Ascending aorta (tissue), 2 donors: ENCODE measurements around the gene HNRNPL. TPM values are rescaled to one million over a fixed set of nuclear protein-coding genes. Genes with fewer than 3 reads are reported as not detected.

ENCODE experiments used
- DNase-seq, 2 donors: peaks; one replicate each; pipeline ENCODE4 v3.0.0-alpha.2; 2019; ENCODE audit warnings: low spot score in 2 of 2
- H3K27ac ChIP-seq, 2 donors: fragments of 200-600 bp; sonication (generic); one replicate each; pipeline ENCODE4 v1.5.1; 2016 to 2017; ENCODE audit warnings: mild to moderate bottlenecking in 1 of 2
- H3K27me3 ChIP-seq: fragments of 200-600 bp; sonication (generic); one replicate; pipeline ENCODE4 v1.5.1; 2017
- H3K36me3 ChIP-seq, 2 donors: fragments of 200-600 bp; sonication (generic); one replicate each; pipeline ENCODE4 v1.5.1; 2016
- H3K4me1 ChIP-seq, 2 donors: fragments of 200-600 bp; sonication (generic); one replicate each; pipeline ENCODE4 v1.5.1; 2016 to 2017; ENCODE audit warnings: mild to moderate bottlenecking in 1 of 2
- H3K4me3 ChIP-seq, 2 donors: fragments of 200-600 bp; sonication (generic); one replicate each; pipeline ENCODE4 v1.5.1; 2016 to 2017; ENCODE audit warnings: mild to moderate bottlenecking in 1 of 2
- H3K9me3 ChIP-seq, 2 donors: fragments of 200-600 bp; sonication (generic); one replicate each; pipeline ENCODE4 v1.5.1; 2016
- intact Hi-C: fragments of 100-400 bp; cut with DNase I; formaldehyde crosslinking; loops from one replicate; pipeline ENCODE4 v1.15.1; 2023
- total RNA-seq: library from RNA; depleted of rRNA; stranded (reverse); fragments of >200 nt; gene quantifications from one replicate; pipeline ENCODE4 v1.1.0, GENCODE V29; 2016
- TF ChIP-seq, protein P1 (sequence below), 3 experiments: fragments of 200-600 bp in 2 of 3; fragments of 450-650 bp in 1 of 3; sonication (generic) in 2 of 3; IDR thresholded peaks; one replicate each; pipeline ENCODE4 v1.5.1; 2016 to 2019; ENCODE audit warnings: antibody characterized with exemption in 3 of 3, mild to moderate bottlenecking in 1 of 3, moderate library complexity in 1 of 3

HNRNPL gene
- total RNA-seq, 1 donor from 2014 or later = 110 TPM

DNA sequence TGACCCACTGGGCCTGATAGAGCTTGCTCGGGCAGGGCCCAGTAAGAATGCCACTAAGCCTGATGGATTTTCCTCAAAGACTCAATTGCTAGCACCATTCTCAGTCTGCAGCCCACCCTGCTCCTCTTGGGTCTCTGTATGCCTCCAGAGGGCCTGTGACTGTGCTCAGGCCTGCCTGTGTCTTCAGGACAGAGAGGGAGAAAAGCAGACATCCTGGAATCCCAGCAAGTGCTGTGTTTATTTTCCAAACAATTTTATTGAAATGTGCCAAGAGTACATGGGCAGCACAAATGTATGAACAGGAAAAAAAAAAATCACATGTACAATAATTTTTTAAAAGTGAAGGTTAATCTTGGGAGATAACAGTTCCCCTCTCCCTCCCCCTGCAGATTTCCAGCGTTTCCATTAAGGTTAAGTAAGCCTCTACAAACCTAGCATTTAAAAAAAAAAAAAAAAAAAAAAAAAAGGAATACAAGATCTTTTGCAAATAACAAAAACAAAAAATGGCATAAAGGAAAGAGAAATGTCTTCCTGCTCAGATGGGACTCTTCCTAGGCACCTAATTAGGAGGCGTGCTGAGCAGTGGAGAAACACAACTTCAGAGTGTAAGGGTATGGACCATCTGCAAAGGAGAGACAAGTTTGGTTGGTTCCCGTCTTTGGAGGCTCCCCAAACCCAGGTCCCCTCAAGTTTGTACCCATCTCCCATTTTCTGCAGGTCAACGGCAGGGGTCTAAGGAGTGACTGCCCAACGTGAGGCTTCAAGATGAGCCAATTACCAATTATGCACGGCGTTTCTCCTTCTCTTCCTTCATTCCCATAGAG lies 13.4 kb downstream of the HNRNPL start:
- H3K36me3 ChIP-seq = peaks cover 51 to 55% of the 10 kb centered on the region in 2 donors

DNA sequence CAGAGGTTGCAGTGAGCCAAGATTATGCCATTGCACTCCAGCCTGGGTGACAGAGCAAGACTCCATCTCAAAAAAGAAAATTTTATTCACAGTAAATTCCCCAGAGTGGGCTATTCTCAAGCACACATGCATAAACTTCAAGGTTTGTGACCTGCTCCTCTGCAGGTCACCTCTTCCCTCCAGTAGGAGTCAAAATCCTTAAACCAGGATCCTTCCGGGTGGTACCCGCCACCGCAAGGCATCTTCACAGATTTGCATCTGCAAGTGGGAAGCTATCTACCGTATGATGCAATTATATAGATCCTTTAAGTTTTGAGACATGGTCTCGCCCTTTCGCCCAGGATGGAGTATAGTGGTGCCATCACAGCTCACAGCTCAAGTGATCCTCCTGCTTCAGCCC lies 15.2 kb downstream of the HNRNPL start:
- TF ChIP-seq, protein P1, sequence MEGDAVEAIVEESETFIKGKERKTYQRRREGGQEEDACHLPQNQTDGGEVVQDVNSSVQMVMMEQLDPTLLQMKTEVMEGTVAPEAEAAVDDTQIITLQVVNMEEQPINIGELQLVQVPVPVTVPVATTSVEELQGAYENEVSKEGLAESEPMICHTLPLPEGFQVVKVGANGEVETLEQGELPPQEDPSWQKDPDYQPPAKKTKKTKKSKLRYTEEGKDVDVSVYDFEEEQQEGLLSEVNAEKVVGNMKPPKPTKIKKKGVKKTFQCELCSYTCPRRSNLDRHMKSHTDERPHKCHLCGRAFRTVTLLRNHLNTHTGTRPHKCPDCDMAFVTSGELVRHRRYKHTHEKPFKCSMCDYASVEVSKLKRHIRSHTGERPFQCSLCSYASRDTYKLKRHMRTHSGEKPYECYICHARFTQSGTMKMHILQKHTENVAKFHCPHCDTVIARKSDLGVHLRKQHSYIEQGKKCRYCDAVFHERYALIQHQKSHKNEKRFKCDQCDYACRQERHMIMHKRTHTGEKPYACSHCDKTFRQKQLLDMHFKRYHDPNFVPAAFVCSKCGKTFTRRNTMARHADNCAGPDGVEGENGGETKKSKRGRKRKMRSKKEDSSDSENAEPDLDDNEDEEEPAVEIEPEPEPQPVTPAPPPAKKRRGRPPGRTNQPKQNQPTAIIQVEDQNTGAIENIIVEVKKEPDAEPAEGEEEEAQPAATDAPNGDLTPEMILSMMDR (IDR thresholded peaks at IDR 0.05) = no peak
- no peaks in the 10 kb centered on the region for H3K9me3 ChIP-seq
- intact Hi-C loops = loop anchor here (5.0 kb wide), 2 partner anchors 117 to 508 kb away; partner anchors contain the start of gene SAMD4B
- DNase-seq = no peak
- H3K27ac ChIP-seq = peak overlapping the region; percentile 65 to 74
- H3K4me1 ChIP-seq = peaks cover 6 to 29% of the 10 kb centered on the region in 2 donors
- H3K36me3 ChIP-seq = peaks cover 37 to 45% of the 10 kb centered on the region in 2 donors
- no peak overlapping the region for H3K4me3 ChIP-seq
- no peaks in the 10 kb centered on the region for H3K27me3 ChIP-seq

More for the DNA sequence above, 13.4 kb downstream of the HNRNPL start:
- peaks cover 6 to 18% of the 10 kb centered on the region in 2 donors for H3K4me1 ChIP-seq
- no peaks in the 10 kb centered on the region for H3K27me3 ChIP-seq
- no peak for DNase-seq
- TF ChIP-seq, protein P1 (IDR thresholded peaks at IDR 0.05) = no peak
- H3K4me3 ChIP-seq = no peak overlapping the region
- intact Hi-C loops = no loop called here
- peak overlapping the region; percentile 66 to 71 for H3K27ac ChIP-seq
- H3K9me3 ChIP-seq = no peaks in the 10 kb centered on the region

DNA sequence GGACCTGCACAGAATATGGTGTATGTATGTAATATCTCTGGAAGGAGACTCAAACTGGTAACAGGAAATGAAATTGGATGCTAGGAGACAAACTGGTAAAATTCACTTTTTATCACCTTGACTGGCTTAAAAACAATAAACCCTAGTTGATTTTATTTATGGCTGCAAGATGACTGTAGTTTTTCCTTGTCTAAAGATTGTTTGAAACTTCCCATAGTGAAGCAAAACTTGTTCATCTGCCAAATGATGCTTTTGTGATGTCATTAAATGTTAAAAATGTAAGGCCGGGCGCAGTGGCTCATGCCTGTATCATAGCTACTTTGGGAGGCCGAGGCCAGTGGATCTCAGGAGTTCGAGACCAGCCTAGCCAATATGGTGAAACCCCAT lies 15.7 kb downstream of the HNRNPL start:
- Histone ChIP-seq H3K4me3 (no peak overlapping the region), H3K4me1 (peaks cover 6 to 29% of the 10 kb centered on the region in 2 donors), H3K9me3 (no peaks in the 10 kb centered on the region), H3K27ac (peak overlapping the region; percentile 65 to 74), H3K27me3 (no peaks in the 10 kb centered on the region), H3K36me3 (peaks cover 36 to 44% of the 10 kb centered on the region in 2 donors)
- TF ChIP-seq, protein P1 (IDR thresholded peaks at IDR 0.05) = no peak
- DNase-seq = no peak
- intact Hi-C loops = loop anchor here (5.0 kb wide), 2 partner anchors 117 to 508 kb away; partner anchors contain the start of gene SAMD4B

DNA sequence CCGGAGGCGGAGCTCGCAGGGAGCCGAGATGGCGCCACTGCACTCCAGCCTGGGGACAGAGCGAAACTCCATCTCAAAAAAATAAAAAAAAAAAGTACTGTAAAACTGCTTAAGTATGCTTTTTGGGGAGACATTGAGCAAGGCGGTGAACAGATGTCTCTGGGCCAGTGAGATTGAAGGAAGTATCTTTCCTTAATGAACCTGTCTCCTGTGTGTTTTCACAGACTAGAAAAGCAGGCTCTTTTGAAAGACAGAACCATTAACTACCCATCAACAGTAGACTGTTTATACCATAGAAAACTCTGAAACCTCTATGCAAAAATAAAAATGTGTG lies 16.7 kb downstream of the HNRNPL start:
- TF ChIP-seq, protein P1 (IDR thresholded peaks at IDR 0.05) = no peak
- no peak overlapping the region for H3K4me3 ChIP-seq
- H3K9me3 ChIP-seq = no peaks in the 10 kb centered on the region
- H3K27ac ChIP-seq = peak overlapping the region; percentile 82 to 91
- H3K4me1 ChIP-seq = peaks cover 6 to 29% of the 10 kb centered on the region in 2 donors
- intact Hi-C loops = loop anchor here (5.0 kb wide), 2 partner anchors 116 to 509 kb away; partner anchors contain the start of gene SAMD4B
- no peak for DNase-seq
- H3K27me3 ChIP-seq = no peaks in the 10 kb centered on the region
- H3K36me3 ChIP-seq = peaks cover 25 to 41% of the 10 kb centered on the region in 2 donors

DNA sequence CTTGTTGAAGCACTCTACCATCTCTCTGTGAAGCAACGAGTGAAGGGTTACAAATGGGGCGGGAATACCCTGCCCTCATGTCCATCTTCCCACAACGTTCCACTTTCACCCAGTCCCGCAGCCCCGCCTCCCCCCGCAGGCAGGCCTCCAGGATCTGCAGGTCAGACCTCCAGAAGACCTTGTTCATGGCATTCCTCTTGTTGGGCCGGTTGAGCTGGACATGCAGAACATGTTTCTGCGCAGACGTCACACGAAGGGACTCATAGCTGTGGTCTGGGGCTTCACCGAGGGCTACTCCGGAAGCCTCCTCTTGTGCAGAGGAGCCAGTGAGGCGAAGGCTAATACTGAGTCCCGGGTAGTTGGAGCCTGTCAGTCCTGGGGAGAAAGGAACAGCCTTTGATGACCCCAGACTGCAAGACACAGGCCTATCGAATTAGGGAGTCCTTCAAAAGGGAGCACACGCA lies 18.6 kb downstream of the HNRNPL start:
- Histone ChIP-seq H3K27ac (peak overlapping the region; percentile 82 to 91), H3K9me3 (no peaks in the 10 kb centered on the region), H3K27me3 (no peaks in the 10 kb centered on the region), H3K4me1 (peaks cover 6 to 25% of the 10 kb centered on the region in 2 donors), H3K36me3 (peaks cover 20 to 31% of the 10 kb centered on the region in 2 donors), H3K4me3 (peak overlapping the region; percentile 71 to 77)
- intact Hi-C loops = loop anchor here (1.0 to 5.0 kb wide), 6 partner anchors 19 to 511 kb away; partner anchors contain the start of genes ACTN4, EIF3K, NFKBIB and SAMD4B
- peak; percentile 45 to 89 for DNase-seq
- TF ChIP-seq, protein P1 (IDR thresholded peaks at IDR 0.05) = no peak
